Stomach (tissue), 4 donors: ENCODE data around the gene SYVN1.

Source experiments
- CTCF ChIP-seq, 7 experiments: fragments of 450-650 bp in 4 of 7; fragments of 200-600 bp in 3 of 7; sonication (generic) in 3 of 7; IDR thresholded peaks; one replicate each; pipeline ENCODE4 v1.5.1; 2016 to 2019; ENCODE audit warnings: antibody characterized with exemption in 7 of 7, control low read depth in 2 of 7, mild to moderate bottlenecking in 1 of 7
- EP300 ChIP-seq: sonication (generic); formaldehyde crosslinking; IDR thresholded peaks from one replicate; pipeline ENCODE4 v1.6.1; 2017; ENCODE audit warnings: antibody characterized with exemption

GRCh38 chr11:65077451-65077850 is 56.9 kb downstream of the SYVN1 start:
- TF ChIP-seq CTCF (IDR thresholded peaks at IDR 0.05) = no peak
- TF ChIP-seq EP300 = no peak
